Liver (tissue), 9 donors: ENCODE data around the gene LRRK1. TPM values are rescaled to one million over a fixed set of nuclear protein-coding genes. Genes with fewer than 3 reads are reported as not detected.

Source experiments
- DNase-seq: peaks from one replicate; pipeline ENCODE4 v3.0.0-alpha.2; 2017; ENCODE audit warnings: low spot score
- H3K27ac ChIP-seq, 2 donors: one replicate each; pipeline ENCODE4 v1.7.0; 2013; ENCODE audit warnings: inconsistent platforms in 2 of 2, low read length in 2 of 2, control low read depth in 1 of 2, low read depth in 1 of 2, mild to moderate bottlenecking in 1 of 2
- H3K27me3 ChIP-seq, 4 donors: one replicate each; pipeline versions ENCODE4 v1.6.1 to v1.7.0; 2013; ENCODE audit warnings: low read length in 3 of 4, inconsistent platforms in 1 of 4, mild to moderate bottlenecking in 1 of 4, moderate library complexity in 1 of 4; ENCODE audit not compliant: control insufficient read depth in 4 of 4, insufficient read depth in 4 of 4
- H3K36me3 ChIP-seq, 4 donors: one replicate each; pipeline versions ENCODE4 v1.6.1 to v1.7.0; 2013; ENCODE audit warnings: low read length in 3 of 4, mild to moderate bottlenecking in 3 of 4, low read depth in 1 of 4, moderate library complexity in 1 of 4; ENCODE audit not compliant: control insufficient read depth in 4 of 4, insufficient read depth in 3 of 4
- H3K4me1 ChIP-seq, 4 donors: one replicate each; pipeline versions ENCODE4 v1.6.1 to v1.7.0; 2013; ENCODE audit warnings: low read length in 3 of 4, mild to moderate bottlenecking in 3 of 4, moderate library complexity in 1 of 4; ENCODE audit not compliant: control insufficient read depth in 4 of 4, insufficient read depth in 4 of 4
- H3K4me3 ChIP-seq, 3 donors: one replicate each; pipeline versions ENCODE4 v1.6.1 to v1.7.0; 2013; ENCODE audit warnings: low read length in 3 of 3, control low read depth in 1 of 3, low read depth in 1 of 3, mild to moderate bottlenecking in 1 of 3
- H3K9ac ChIP-seq, 2 donors: one replicate each; pipeline ENCODE4 v1.7.0; 2013; ENCODE audit warnings: low read length in 2 of 2, mild to moderate bottlenecking in 2 of 2, moderate library complexity in 2 of 2, control low read depth in 1 of 2, low read depth in 1 of 2
- H3K9me3 ChIP-seq, 4 donors: one replicate each; pipeline versions ENCODE4 v1.6.1 to v1.7.0; 2013; ENCODE audit warnings: low read length in 3 of 4; ENCODE audit not compliant: control insufficient read depth in 4 of 4
- EGR1 ChIP-seq, 2 donors: IDR thresholded peaks; 2 replicates each; pipeline ENCODE4 v1.6.1; 2016 to 2018; ENCODE audit warnings: antibody characterized with exemption in 2 of 2, low read depth in 2 of 2
- FOXA1 ChIP-seq: IDR thresholded peaks from 2 replicates; pipeline ENCODE4 v1.6.1; 2016; ENCODE audit warnings: antibody characterized with exemption
- FOXA2 ChIP-seq: IDR thresholded peaks from 2 replicates; pipeline ENCODE4 v1.6.1; 2016; ENCODE audit warnings: antibody characterized with exemption
- GABPA ChIP-seq, 2 donors: IDR thresholded peaks in 1 of 2; conservative IDR thresholded peaks in 1 of 2; 2 replicates each; pipeline ENCODE4 v1.6.1; 2016; ENCODE audit warnings: antibody characterized with exemption in 2 of 2, mild to moderate bottlenecking in 1 of 2, moderate library complexity in 1 of 2
- HNF4A ChIP-seq, 2 donors: conservative IDR thresholded peaks; 2 replicates each; pipeline ENCODE4 v1.6.1; 2016; ENCODE audit warnings: antibody characterized with exemption in 2 of 2, mild to moderate bottlenecking in 2 of 2
- HNF4G ChIP-seq: IDR thresholded peaks from 2 replicates; pipeline ENCODE4 v1.6.1; 2016; ENCODE audit warnings: antibody characterized with exemption
- JUND ChIP-seq, 2 donors: IDR thresholded peaks; 2 replicates each; pipeline ENCODE4 v1.6.1; 2016; ENCODE audit warnings: antibody characterized with exemption in 2 of 2
- NR2F2 ChIP-seq: IDR thresholded peaks from 2 replicates; pipeline ENCODE4 v1.6.1; 2016; ENCODE audit warnings: antibody characterized with exemption
- RAD21 ChIP-seq, 2 donors: IDR thresholded peaks; 2 replicates each; pipeline ENCODE4 v1.6.1; 2016; ENCODE audit warnings: antibody characterized with exemption in 2 of 2, mild to moderate bottlenecking in 2 of 2
- SP1 ChIP-seq: IDR thresholded peaks from 2 replicates; pipeline ENCODE4 v1.6.1; 2018; ENCODE audit warnings: antibody characterized with exemption, mild to moderate bottlenecking
- TAF1 ChIP-seq: conservative IDR thresholded peaks from 2 replicates; pipeline ENCODE4 v1.6.1; 2016; ENCODE audit warnings: antibody characterized with exemption, mild to moderate bottlenecking
- YY1 ChIP-seq: IDR thresholded peaks from 2 replicates; pipeline ENCODE4 v1.6.1; 2016; ENCODE audit warnings: antibody characterized with exemption, mild to moderate bottlenecking
- ZBTB33 ChIP-seq: IDR thresholded peaks from 2 replicates; pipeline ENCODE4 v1.6.1; 2016; ENCODE audit warnings: antibody characterized with exemption
- WGBS: extraction: QIAGEN DNeasy Blood & Tissue Kit; methylation state at CpG from one replicate; pipeline ENCODE4 v1.1.7; 2013; 5-methylcytosine and 5-hydroxymethylcytosine counted together
- polyA plus RNA-seq, 2 donors: library from polyadenylated mRNA; stranded (reverse) in 1 of 2; unstranded in 1 of 2; fragments of 200-250 nt in 1 of 2; fragments of >200 nt in 1 of 2; fragmentation: Nextera tagmentation in 1 of 2; extraction: Ambion mirVana in 1 of 2; gene quantifications; one replicate each; pipeline versions ENCODE4 v1.2.1 to v1.2.3, GENCODE V29; 2013 to 2015
- total RNA-seq, 2 donors: library from RNA; depleted of rRNA; stranded (reverse); fragments of >200 nt; gene quantifications; one replicate each; pipeline ENCODE4 v1.2.3, GENCODE V29; 2014
- TF ChIP-seq, protein P1 (sequence below): fragments of 150-350 bp; IDR thresholded peaks from 2 replicates; pipeline ENCODE4 v1.5.1; 2017; ENCODE audit warnings: improper control_type of control experiment, low read depth, low read length; ENCODE audit not compliant: missing input control
- TF ChIP-seq, protein P2 (sequence below): IDR thresholded peaks from 2 replicates; pipeline ENCODE4 v1.6.1; 2016; ENCODE audit warnings: antibody characterized with exemption, mild to moderate bottlenecking
- TF ChIP-seq, protein P3 (sequence below): IDR thresholded peaks from 2 replicates; pipeline ENCODE4 v1.6.1; 2016; ENCODE audit warnings: antibody characterized with exemption
- TF ChIP-seq, protein P4 (sequence below): IDR thresholded peaks from 2 replicates; pipeline ENCODE4 v1.6.1; 2016; ENCODE audit warnings: antibody characterized with exemption
- donor health status: healthy.
- donor health status: healthy.
- donor health status: healthy.
- donor health status: healthy.
- donor health status: healthy.

Gene LRRK1
- total and polyA plus RNA-seq, 4 donors, result 1.2 to 4.4 (median 2.7) TPM

DNA sequence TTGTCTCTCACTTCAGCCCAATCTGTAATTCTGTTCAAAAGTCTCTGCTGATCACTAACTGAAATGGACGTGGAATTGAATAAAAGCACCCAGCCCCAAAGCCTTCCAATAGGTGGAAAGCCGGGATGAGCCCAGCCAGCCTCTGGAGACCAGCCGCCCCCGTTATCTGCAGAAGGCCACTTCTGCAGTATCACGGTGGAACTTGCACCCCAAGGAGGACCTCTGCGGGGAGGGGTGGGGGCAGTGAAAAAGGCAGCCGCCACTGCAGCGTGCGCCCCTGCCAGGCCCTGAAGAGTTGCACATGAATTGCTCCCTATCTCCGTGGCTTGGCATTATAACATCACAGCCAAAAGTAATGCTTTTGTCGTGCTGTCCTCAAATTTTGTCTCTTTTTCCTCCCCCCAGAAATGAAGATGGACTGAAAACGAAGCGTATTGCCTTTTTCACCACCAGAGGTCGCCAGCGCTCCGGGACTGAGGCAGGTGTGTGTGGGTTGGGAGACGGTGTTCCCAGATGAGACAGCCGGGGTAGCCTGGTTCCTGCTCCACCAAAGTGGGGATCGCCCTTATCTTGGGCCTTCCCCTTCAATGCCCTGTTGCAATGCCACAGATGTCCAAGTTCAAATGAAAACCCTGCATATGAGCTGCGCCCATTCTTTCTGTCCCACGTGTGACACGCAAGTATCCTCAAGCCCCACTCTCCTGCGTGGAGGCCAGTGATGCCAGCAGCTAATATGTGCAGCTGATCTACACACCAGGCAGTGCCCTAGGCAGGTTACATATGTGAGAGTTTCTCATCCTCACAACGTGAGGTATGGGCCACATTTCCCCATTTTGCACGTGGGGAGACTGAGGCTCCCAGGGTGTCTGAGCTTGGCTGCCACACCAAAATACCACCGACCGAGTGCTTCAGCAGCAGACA, 96.0 kb downstream of the LRRK1 start:
- Histone ChIP-seq H3K36me3 (no peaks in the 10 kb centered on the region), H3K9ac (no peak overlapping the region), H3K4me3 (no peak overlapping the region), H3K27ac (no peak overlapping the region), H3K4me1 (no peaks in the 10 kb centered on the region), H3K9me3 (no peaks in the 10 kb centered on the region), H3K27me3 (no peaks in the 10 kb centered on the region)
- peak; percentile 78 for DNase-seq
- TF ChIP-seq EGR1 (IDR thresholded peaks at IDR 0.05; ENCODE audit: low read depth in 2 of 2), result no peak
- peak; percentile 8 for TF ChIP-seq FOXA1
- TF ChIP-seq JUND (IDR thresholded peaks at IDR 0.05), result no peak
- TF ChIP-seq, protein P1, sequence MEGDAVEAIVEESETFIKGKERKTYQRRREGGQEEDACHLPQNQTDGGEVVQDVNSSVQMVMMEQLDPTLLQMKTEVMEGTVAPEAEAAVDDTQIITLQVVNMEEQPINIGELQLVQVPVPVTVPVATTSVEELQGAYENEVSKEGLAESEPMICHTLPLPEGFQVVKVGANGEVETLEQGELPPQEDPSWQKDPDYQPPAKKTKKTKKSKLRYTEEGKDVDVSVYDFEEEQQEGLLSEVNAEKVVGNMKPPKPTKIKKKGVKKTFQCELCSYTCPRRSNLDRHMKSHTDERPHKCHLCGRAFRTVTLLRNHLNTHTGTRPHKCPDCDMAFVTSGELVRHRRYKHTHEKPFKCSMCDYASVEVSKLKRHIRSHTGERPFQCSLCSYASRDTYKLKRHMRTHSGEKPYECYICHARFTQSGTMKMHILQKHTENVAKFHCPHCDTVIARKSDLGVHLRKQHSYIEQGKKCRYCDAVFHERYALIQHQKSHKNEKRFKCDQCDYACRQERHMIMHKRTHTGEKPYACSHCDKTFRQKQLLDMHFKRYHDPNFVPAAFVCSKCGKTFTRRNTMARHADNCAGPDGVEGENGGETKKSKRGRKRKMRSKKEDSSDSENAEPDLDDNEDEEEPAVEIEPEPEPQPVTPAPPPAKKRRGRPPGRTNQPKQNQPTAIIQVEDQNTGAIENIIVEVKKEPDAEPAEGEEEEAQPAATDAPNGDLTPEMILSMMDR, result peak; percentile 82
- TF ChIP-seq HNF4G, result no peak
- no peak for TF ChIP-seq SP1
- TF ChIP-seq RAD21 (IDR thresholded peaks at IDR 0.05), result peak; percentile 94 to 97
- no peak for TF ChIP-seq FOXA2
- TF ChIP-seq HNF4A (conservative IDR thresholded peaks at IDR 0.05), result no peak
- TF ChIP-seq, protein P2, sequence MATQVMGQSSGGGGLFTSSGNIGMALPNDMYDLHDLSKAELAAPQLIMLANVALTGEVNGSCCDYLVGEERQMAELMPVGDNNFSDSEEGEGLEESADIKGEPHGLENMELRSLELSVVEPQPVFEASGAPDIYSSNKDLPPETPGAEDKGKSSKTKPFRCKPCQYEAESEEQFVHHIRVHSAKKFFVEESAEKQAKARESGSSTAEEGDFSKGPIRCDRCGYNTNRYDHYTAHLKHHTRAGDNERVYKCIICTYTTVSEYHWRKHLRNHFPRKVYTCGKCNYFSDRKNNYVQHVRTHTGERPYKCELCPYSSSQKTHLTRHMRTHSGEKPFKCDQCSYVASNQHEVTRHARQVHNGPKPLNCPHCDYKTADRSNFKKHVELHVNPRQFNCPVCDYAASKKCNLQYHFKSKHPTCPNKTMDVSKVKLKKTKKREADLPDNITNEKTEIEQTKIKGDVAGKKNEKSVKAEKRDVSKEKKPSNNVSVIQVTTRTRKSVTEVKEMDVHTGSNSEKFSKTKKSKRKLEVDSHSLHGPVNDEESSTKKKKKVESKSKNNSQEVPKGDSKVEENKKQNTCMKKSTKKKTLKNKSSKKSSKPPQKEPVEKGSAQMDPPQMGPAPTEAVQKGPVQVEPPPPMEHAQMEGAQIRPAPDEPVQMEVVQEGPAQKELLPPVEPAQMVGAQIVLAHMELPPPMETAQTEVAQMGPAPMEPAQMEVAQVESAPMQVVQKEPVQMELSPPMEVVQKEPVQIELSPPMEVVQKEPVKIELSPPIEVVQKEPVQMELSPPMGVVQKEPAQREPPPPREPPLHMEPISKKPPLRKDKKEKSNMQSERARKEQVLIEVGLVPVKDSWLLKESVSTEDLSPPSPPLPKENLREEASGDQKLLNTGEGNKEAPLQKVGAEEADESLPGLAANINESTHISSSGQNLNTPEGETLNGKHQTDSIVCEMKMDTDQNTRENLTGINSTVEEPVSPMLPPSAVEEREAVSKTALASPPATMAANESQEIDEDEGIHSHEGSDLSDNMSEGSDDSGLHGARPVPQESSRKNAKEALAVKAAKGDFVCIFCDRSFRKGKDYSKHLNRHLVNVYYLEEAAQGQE, result no peak
- no peak for TF ChIP-seq YY1
- TF ChIP-seq, protein P3, sequence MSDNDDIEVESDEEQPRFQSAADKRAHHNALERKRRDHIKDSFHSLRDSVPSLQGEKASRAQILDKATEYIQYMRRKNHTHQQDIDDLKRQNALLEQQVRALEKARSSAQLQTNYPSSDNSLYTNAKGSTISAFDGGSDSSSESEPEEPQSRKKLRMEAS, result no peak
- TF ChIP-seq TAF1, result no peak
- WGBS, result 45% methylated on average over 27 of the region's 27 CpGs

- H3K4me3 ChIP-seq, result no peak overlapping the region
- WGBS, result 90% methylated on average over 7 of the region's 7 CpGs
- H3K9me3 ChIP-seq, result no peaks in the 10 kb centered on the region
- no peak overlapping the region for H3K9ac ChIP-seq
- TF ChIP-seq NR2F2, result no peak
- TF ChIP-seq HNF4A (conservative IDR thresholded peaks at IDR 0.05), result no peak
- no peak for TF ChIP-seq ZBTB33
- TF ChIP-seq RAD21 (IDR thresholded peaks at IDR 0.05), result no peak
- TF ChIP-seq, protein P3, result no peak
- TF ChIP-seq, protein P4, sequence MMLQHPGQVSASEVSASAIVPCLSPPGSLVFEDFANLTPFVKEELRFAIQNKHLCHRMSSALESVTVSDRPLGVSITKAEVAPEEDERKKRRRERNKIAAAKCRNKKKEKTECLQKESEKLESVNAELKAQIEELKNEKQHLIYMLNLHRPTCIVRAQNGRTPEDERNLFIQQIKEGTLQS, result no peak
- no peak for TF ChIP-seq GABPA (IDR thresholded peaks at IDR 0.05 in 1 of 2, conservative IDR thresholded peaks at IDR 0.05 in 1 of 2)
- TF ChIP-seq EGR1 (IDR thresholded peaks at IDR 0.05; ENCODE audit: low read depth in 2 of 2), result no peak
- TF ChIP-seq, protein P1, result no peak
- DNase-seq, result no peak
- H3K27ac ChIP-seq, result no peak overlapping the region
- no peaks in the 10 kb centered on the region for H3K4me1 ChIP-seq
- no peaks in the 10 kb centered on the region for H3K36me3 ChIP-seq
- H3K27me3 ChIP-seq, result no peaks in the 10 kb centered on the region
Observed at GRCh38 chr15:101016581-101016980, 97.4 kb downstream of the LRRK1 start.
